CD14-positive monocyte (primary cell): ENCODE measurements around the gene NXF3. TPM values are rescaled to one million over a fixed set of nuclear protein-coding genes. Genes with fewer than 3 reads are reported as not detected.

Source experiments
- DNase-seq, 3 donors: peaks; one replicate each; pipeline ENCODE4 v3.0.0-alpha.2; 2011 to 2022
- H2AFZ ChIP-seq: 2 replicates; pipeline ENCODE4 v1.6.0; 2012; ENCODE audit warnings: mild to moderate bottlenecking, low read depth, low read length, inconsistent platforms; ENCODE audit not compliant: insufficient read depth, poor library complexity, severe bottlenecking
- H3K27ac ChIP-seq, 2 donors: 1 replicate in 1 of 2; 2 replicates in 1 of 2; pipeline ENCODE4 v1.5.1; 2012 to 2013; ENCODE audit warnings: low read length in 2 of 2, control low read depth in 1 of 2, inconsistent platforms in 1 of 2, low read depth in 1 of 2, mild to moderate bottlenecking in 1 of 2
- H3K27me3 ChIP-seq, 2 donors: one replicate each; pipeline versions ENCODE4 v1.6.0 to v1.6.1; 2011 to 2013; ENCODE audit warnings: low read length in 2 of 2; ENCODE audit not compliant: control insufficient read depth in 2 of 2, insufficient read depth in 2 of 2
- H3K36me3 ChIP-seq, 2 donors: replicated peaks in 1 of 2; 1 replicate in 1 of 2; 2 replicates in 1 of 2; pipeline versions ENCODE4 v1.5.1 to v1.6.1; 2012 to 2013; ENCODE audit warnings: low read length in 2 of 2, control low read depth in 1 of 2, inconsistent platforms in 1 of 2, mild to moderate bottlenecking in 1 of 2; ENCODE audit not compliant: insufficient read depth in 2 of 2, control insufficient read depth in 1 of 2
- H3K4me1 ChIP-seq, 2 donors: 1 replicate in 1 of 2; 2 replicates in 1 of 2; pipeline versions ENCODE4 v1.5.1 to v1.6.1; 2012 to 2013; ENCODE audit warnings: low read length in 2 of 2, control low read depth in 1 of 2, inconsistent platforms in 1 of 2, mild to moderate bottlenecking in 1 of 2, moderate library complexity in 1 of 2; ENCODE audit not compliant: insufficient read depth in 2 of 2, control insufficient read depth in 1 of 2
- H3K4me2 ChIP-seq: replicated peaks from 2 replicates; pipeline ENCODE3; 2012; ENCODE audit warnings: low read length, moderate library complexity, mild to moderate bottlenecking; ENCODE audit not compliant: poor library complexity, severe bottlenecking; ENCODE audit errors: extremely low read depth
- H3K4me3 ChIP-seq, 3 experiments: fragments of 200-600 bp in 1 of 3; sonication (generic) in 1 of 3; replicated peaks in 1 of 3; 1 replicate in 2 of 3; 2 replicates in 1 of 3; pipeline ENCODE4 v1.5.1; 2011 to 2013; ENCODE audit warnings: low read length in 3 of 3, mild to moderate bottlenecking in 3 of 3, control low read depth in 2 of 3, low read depth in 2 of 3, inconsistent platforms in 1 of 3, moderate library complexity in 1 of 3
- H3K79me2 ChIP-seq: 2 replicates; pipeline ENCODE4 v1.6.0; 2012; ENCODE audit warnings: mild to moderate bottlenecking, control low read depth, inconsistent platforms, low read length, moderate library complexity; ENCODE audit not compliant: insufficient read depth
- H3K9ac ChIP-seq: 2 replicates; pipeline ENCODE4 v1.6.0; 2017; ENCODE audit warnings: low read length, mild to moderate bottlenecking; ENCODE audit not compliant: insufficient read depth, poor library complexity, severe bottlenecking
- H3K9me3 ChIP-seq, 2 donors: replicated peaks in 1 of 2; 1 replicate in 1 of 2; 2 replicates in 1 of 2; pipeline versions ENCODE4 v1.5.1 to v1.6.1; 2012 to 2013; ENCODE audit warnings: low read length in 2 of 2, control low read depth in 1 of 2; ENCODE audit not compliant: control insufficient read depth in 1 of 2, insufficient read depth in 1 of 2
- H4K20me1 ChIP-seq: 2 replicates; pipeline ENCODE4 v1.6.0; 2012; ENCODE audit warnings: mild to moderate bottlenecking, low read length, control low read depth, moderate library complexity; ENCODE audit not compliant: insufficient read depth
- H3K27ac Mint-ChIP-seq, 7 donors: one replicate each; pipeline ENCODE4 v1.8.0; 2020; ENCODE audit warnings: mild to moderate bottlenecking in 7 of 7, mixed read lengths in 7 of 7, moderate library complexity in 6 of 7, inconsistent platforms in 2 of 7
- H3K27me3 Mint-ChIP-seq, 3 donors: one replicate each; pipeline ENCODE4 v1.8.0; 2021 to 2022; ENCODE audit warnings: low read depth in 3 of 3, mild to moderate bottlenecking in 3 of 3, mixed read lengths in 3 of 3, moderate library complexity in 3 of 3, inconsistent platforms in 1 of 3
- H3K36me3 Mint-ChIP-seq, 2 donors: one replicate each; pipeline ENCODE4 v1.8.0; 2020; ENCODE audit warnings: mixed read lengths in 2 of 2, inconsistent platforms in 1 of 2, mild to moderate bottlenecking in 1 of 2
- H3K4me1 Mint-ChIP-seq: one replicate; pipeline ENCODE4 v1.8.0; 2020; ENCODE audit warnings: mild to moderate bottlenecking, mixed read lengths
- H3K4me3 Mint-ChIP-seq, 2 donors: one replicate each; pipeline ENCODE4 v1.8.0; 2020; ENCODE audit warnings: mild to moderate bottlenecking in 2 of 2, mixed read lengths in 2 of 2, moderate library complexity in 1 of 2
- H3K9me3 Mint-ChIP-seq, 7 donors: one replicate each; pipeline ENCODE4 v1.8.0; 2020 to 2022; ENCODE audit warnings: mixed read lengths in 7 of 7, mild to moderate bottlenecking in 6 of 7, moderate library complexity in 6 of 7, inconsistent platforms in 2 of 7
- WGBS: methylation state at CpG from one replicate; pipeline ENCODE4 v1.1.5; 2013; ENCODE audit warnings: missing lambda C conversion rate; ENCODE audit not compliant: insufficient coverage; 5-methylcytosine and 5-hydroxymethylcytosine counted together
- intact Hi-C, 2 donors: fragments of 100-400 bp; cut with micrococcal nuclease; formaldehyde crosslinking; loops; one replicate each; pipeline versions ENCODE4 v1.15.0 to v1.15.1; 2023
- polyA plus RNA-seq, 3 donors: library from polyadenylated mRNA; depleted of rRNA in 1 of 3; unstranded in 2 of 3; stranded (reverse) in 1 of 3; fragments of 300-500 nt in 2 of 3; fragments of >200 nt in 1 of 3; fragmentation: Illumina TruSeq in 2 of 3; gene quantifications; 1 replicate in 2 of 3; 2 replicates in 1 of 3; pipeline ENCODE4 v1.2.3, GENCODE V29; 2012 to 2021
- TF ChIP-seq, protein P1 (sequence below): fragments of 200-600 bp; IDR thresholded peaks from one replicate; pipeline ENCODE4 v1.8.0; 2022; ENCODE audit warnings: antibody characterized with exemption, mild to moderate bottlenecking

The NXF3 gene
- polyA plus RNA-seq, 3 donors, result not detected

DNA sequence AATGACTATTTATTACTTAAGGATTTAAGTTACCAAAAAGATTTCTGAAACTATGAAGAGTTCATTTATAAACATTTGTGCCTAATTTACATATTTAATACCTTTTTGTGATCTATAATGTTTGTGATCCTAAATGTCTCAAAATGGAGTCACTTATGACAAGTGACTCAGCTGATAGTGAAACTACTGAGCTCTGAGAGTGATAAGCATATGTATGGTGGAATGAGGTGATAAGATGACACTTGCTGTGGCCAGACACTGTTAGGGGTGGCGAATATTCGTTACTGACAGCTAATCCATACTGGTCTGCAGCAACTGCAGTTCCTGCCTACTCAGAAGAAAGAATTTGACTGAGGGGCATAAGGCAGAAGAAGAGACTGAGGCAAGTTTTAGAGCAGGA is 5.5 kb upstream of the NXF3 start:
- no peak for DNase-seq
- Histone ChIP-seq H3K4me1 (no peaks in the 10 kb centered on the region), H4K20me1 (no peaks in the 10 kb centered on the region), H3K27ac (no peak overlapping the region), H2AFZ (no peak overlapping the region), H3K4me2 (no peak overlapping the region), H3K36me3 (no peaks in the 10 kb centered on the region), H3K27me3 (no peaks in the 10 kb centered on the region), H3K9ac (no peak overlapping the region), H3K4me3 (no peak overlapping the region), H3K79me2 (no peaks in the 10 kb centered on the region), H3K9me3 (no peaks in the 10 kb centered on the region)
- Mint-ChIP-seq H3K27me3 (peaks cover 0 to 3% (median 0%) of the 10 kb centered on the region in 3 donors), H3K4me1 (no peaks in the 10 kb centered on the region), H3K27ac (no peak overlapping the region), H3K4me3 (no peak overlapping the region), H3K36me3 (no peaks in the 10 kb centered on the region), H3K9me3 (peaks cover 0 to 5% (median 0%) of the 10 kb centered on the region in 7 donors)
- intact Hi-C loops, result no loop called here
- no CpG with 5 or more reads among the region's 2 CpGs for WGBS
- TF ChIP-seq, protein P1, sequence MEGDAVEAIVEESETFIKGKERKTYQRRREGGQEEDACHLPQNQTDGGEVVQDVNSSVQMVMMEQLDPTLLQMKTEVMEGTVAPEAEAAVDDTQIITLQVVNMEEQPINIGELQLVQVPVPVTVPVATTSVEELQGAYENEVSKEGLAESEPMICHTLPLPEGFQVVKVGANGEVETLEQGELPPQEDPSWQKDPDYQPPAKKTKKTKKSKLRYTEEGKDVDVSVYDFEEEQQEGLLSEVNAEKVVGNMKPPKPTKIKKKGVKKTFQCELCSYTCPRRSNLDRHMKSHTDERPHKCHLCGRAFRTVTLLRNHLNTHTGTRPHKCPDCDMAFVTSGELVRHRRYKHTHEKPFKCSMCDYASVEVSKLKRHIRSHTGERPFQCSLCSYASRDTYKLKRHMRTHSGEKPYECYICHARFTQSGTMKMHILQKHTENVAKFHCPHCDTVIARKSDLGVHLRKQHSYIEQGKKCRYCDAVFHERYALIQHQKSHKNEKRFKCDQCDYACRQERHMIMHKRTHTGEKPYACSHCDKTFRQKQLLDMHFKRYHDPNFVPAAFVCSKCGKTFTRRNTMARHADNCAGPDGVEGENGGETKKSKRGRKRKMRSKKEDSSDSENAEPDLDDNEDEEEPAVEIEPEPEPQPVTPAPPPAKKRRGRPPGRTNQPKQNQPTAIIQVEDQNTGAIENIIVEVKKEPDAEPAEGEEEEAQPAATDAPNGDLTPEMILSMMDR, result no peak

DNA sequence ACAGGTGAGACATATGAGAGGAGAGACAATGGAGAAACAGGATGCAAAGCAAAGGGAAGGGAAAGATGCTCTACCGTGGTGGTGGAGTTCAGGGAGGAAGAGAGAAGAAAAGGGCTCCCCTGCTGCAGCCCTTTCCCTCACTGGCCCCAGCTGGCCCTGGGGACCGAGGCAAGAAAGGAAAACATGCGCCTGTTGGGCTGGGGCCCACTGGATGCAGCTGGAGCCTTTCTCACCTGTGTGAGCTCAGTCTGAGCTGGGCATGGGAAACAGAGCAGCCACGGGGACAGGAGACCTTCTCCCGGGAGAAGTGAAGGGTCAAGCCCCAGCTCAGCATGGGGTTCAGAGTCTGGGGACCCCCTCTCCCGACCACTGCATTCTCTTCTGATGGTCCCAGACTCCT is 11.9 kb downstream of the NXF3 start:
- H3K4me3 ChIP-seq, result no peak overlapping the region
- H3K79me2 ChIP-seq, result no peaks in the 10 kb centered on the region
- H3K27ac ChIP-seq, result no peak overlapping the region
- H3K36me3 Mint-ChIP-seq, result no peaks in the 10 kb centered on the region
- H2AFZ ChIP-seq, result no peak overlapping the region
- H3K36me3 ChIP-seq, result no peaks in the 10 kb centered on the region
- no peak overlapping the region for H3K4me3 Mint-ChIP-seq
- H3K9me3 ChIP-seq, result no peaks in the 10 kb centered on the region
- no peaks in the 10 kb centered on the region for H3K27me3 ChIP-seq
- intact Hi-C loops, result no loop called here
- DNase-seq, result no peak
- H3K9me3 Mint-ChIP-seq, result peaks cover 0 to 1% (median 0%) of the 10 kb centered on the region in 7 donors
- no peak overlapping the region for H3K4me2 ChIP-seq
- 94% methylated on average over 3 of the region's 6 CpGs for WGBS
- H3K27me3 Mint-ChIP-seq, result peaks cover 2 to 9% (median 2%) of the 10 kb centered on the region in 3 donors
- no peaks in the 10 kb centered on the region for H3K4me1 ChIP-seq
- H3K27ac Mint-ChIP-seq, result no peak overlapping the region
- no peak overlapping the region for H3K9ac ChIP-seq
- TF ChIP-seq, protein P1, result no peak
- H3K4me1 Mint-ChIP-seq, result peaks cover 3% of the 10 kb centered on the region
- no peaks in the 10 kb centered on the region for H4K20me1 ChIP-seq
